WERI-Rb-1 (cell line): ENCODE data around the gene F9.

Experiments
- DNase-seq: peaks from one replicate; pipeline ENCODE4 v3.0.0-alpha.2; 2020
- H3K27ac ChIP-seq: fragments of 250-450 bp; sonication (Bioruptor Pico); 2 replicates; pipeline ENCODE4 v1.5.1; 2020; ENCODE audit warnings: mild to moderate bottlenecking, moderate library complexity
- H3K27me3 ChIP-seq: fragments of 250-450 bp; sonication (Bioruptor Pico); 2 replicates; pipeline ENCODE4 v1.5.1; 2021; ENCODE audit warnings: mild to moderate bottlenecking, low read depth, moderate library complexity; ENCODE audit not compliant: insufficient read depth, severe bottlenecking
- H3K36me3 ChIP-seq: fragments of 250-450 bp; sonication (Bioruptor Pico); 2 replicates; pipeline ENCODE4 v1.5.1; 2020; ENCODE audit warnings: mild to moderate bottlenecking, moderate library complexity
- H3K4me3 ChIP-seq: 2 replicates; pipeline ENCODE4 v1.5.1; 2011; ENCODE audit warnings: low read depth, mild to moderate bottlenecking, control low read depth, low read length
- H3K9me3 ChIP-seq: fragments of 250-450 bp; sonication (Bioruptor Pico); 2 replicates; pipeline ENCODE4 v1.5.1; 2021; ENCODE audit warnings: mild to moderate bottlenecking, moderate library complexity; ENCODE audit not compliant: severe bottlenecking
- CTCF ChIP-seq: IDR thresholded peaks from 2 replicates; pipeline ENCODE4 v1.5.1; 2011; ENCODE audit warnings: low read depth, mild to moderate bottlenecking, control low read depth, inconsistent platforms, low read length

The F9 gene

GRCh38 chrX:139530550-139530949, at the start of gene F9:
F9 (plus strand) TSS chrX:139530739; CDS start chrX:139530765, 26 bp downstream.
- no peak within 1 kb of the TSS for H3K4me3 ChIP-seq
- no peaks in the 10 kb centered on the region for H3K9me3 ChIP-seq
- peaks cover 5% of the 10 kb centered on the region for H3K27me3 ChIP-seq
- no peak within 1 kb of the TSS for H3K27ac ChIP-seq
- H3K36me3 ChIP-seq = no peaks in the 10 kb centered on the region
- DNase-seq = no peak
- no peak for TF ChIP-seq CTCF

GRCh38 chrX:139483699-139484098, 46.8 kb upstream of the F9 start:
- TF ChIP-seq CTCF = no peak
- H3K27ac ChIP-seq = no peak overlapping the region
- no peaks in the 10 kb centered on the region for H3K36me3 ChIP-seq
- no peak overlapping the region for H3K4me3 ChIP-seq
- H3K9me3 ChIP-seq = no peaks in the 10 kb centered on the region
- no peak for DNase-seq
- H3K27me3 ChIP-seq = peaks cover 19% of the 10 kb centered on the region

GRCh38 chrX:139484591-139484990, 45.9 kb upstream of the F9 start:
- no peaks in the 10 kb centered on the region for H3K9me3 ChIP-seq
- H3K4me3 ChIP-seq = no peak overlapping the region
- no peak for DNase-seq
- no peak for TF ChIP-seq CTCF
- no peaks in the 10 kb centered on the region for H3K36me3 ChIP-seq
- H3K27me3 ChIP-seq = peaks cover 19% of the 10 kb centered on the region
- no peak overlapping the region for H3K27ac ChIP-seq

GRCh38 chrX:139495324-139495723, 35.2 kb upstream of the F9 start:
- no peak overlapping the region for H3K27ac ChIP-seq
- no peaks in the 10 kb centered on the region for H3K36me3 ChIP-seq
- H3K9me3 ChIP-seq = no peaks in the 10 kb centered on the region
- DNase-seq = no peak
- TF ChIP-seq CTCF = no peak
- H3K4me3 ChIP-seq = no peak overlapping the region
- peaks cover 12% of the 10 kb centered on the region for H3K27me3 ChIP-seq

GRCh38 chrX:139506333-139506732, 24.2 kb upstream of the F9 start:
- DNase-seq = no peak
- Histone ChIP-seq H3K27me3 (peaks cover 10% of the 10 kb centered on the region), H3K4me3 (no peak overlapping the region), H3K36me3 (no peaks in the 10 kb centered on the region), H3K9me3 (no peaks in the 10 kb centered on the region), H3K27ac (no peak overlapping the region)
- no peak for TF ChIP-seq CTCF

- Histone ChIP-seq H3K27ac (no peak overlapping the region), H3K36me3 (no peaks in the 10 kb centered on the region), H3K4me3 (no peak overlapping the region), H3K27me3 (peaks cover 10% of the 10 kb centered on the region), H3K9me3 (no peaks in the 10 kb centered on the region)
- no peak for DNase-seq
- no peak for TF ChIP-seq CTCF
Observed at GRCh38 chrX:139508099-139508498, 22.4 kb upstream of the F9 start.
